ENCODE results near the gene FRMD7.

FRMD7 gene

DNA sequence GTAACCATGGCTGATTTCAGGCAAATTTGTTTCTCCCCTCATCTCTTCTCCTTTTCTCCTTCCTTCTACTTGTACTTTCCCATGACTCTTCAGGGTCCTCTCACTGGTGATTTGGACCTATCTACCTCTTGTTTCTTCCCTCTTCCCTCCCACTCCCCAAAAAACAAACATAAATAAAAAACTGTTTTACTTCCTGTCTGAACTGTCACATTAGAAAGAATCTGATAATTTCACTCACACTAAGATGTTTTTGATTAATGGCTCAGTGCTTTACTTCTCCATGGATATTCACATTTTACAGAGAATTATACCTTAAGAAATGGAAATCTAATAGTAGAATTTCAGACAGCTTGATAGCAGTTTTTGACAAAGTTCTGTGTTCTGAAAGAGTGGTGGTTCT lies 97.6 kb downstream of the FRMD7 start:
- DNase-seq, result no peak
